ENCODE measurements around the gene SV2B.

The SV2B gene

DNA sequence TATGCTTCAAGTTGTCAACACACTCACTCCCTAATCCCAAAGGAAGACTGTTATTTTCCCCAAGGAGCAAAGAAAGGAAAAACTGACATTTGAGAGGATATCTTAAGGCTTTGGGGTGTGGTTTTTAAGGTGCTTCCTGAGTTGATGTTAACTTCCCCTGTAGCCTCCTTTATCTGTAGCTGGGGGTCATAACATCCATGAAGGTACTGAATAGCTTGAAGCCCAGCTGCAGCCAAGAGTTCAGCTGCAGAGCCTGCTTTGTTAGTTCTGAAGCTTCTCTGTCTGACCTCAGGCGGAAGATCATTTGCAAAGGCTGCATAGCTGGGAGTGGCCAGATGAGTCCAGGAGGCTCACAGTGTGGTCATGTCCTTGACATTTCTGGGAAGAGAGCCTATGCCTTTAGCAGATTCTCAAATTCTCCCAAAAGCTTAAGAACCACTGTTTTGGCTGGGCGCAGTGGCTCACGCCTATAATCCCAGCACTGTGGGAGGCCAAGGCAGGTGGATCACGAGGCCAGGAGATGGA is 165.4 kb downstream of the SV2B start:
- DNase-seq (ENCODE audit: low read depth in 2 of 2), result no peak

- DNase-seq (ENCODE audit: low read depth in 2 of 2), result no peak
These were observed 168.5 kb downstream of the SV2B start for GRCh38 chr15:91268510-91268909.

- DNase-seq (ENCODE audit: low read depth in 2 of 2), result no peak
These were observed 170.7 kb downstream of the SV2B start for GRCh38 chr15:91270747-91271146.

DNA sequence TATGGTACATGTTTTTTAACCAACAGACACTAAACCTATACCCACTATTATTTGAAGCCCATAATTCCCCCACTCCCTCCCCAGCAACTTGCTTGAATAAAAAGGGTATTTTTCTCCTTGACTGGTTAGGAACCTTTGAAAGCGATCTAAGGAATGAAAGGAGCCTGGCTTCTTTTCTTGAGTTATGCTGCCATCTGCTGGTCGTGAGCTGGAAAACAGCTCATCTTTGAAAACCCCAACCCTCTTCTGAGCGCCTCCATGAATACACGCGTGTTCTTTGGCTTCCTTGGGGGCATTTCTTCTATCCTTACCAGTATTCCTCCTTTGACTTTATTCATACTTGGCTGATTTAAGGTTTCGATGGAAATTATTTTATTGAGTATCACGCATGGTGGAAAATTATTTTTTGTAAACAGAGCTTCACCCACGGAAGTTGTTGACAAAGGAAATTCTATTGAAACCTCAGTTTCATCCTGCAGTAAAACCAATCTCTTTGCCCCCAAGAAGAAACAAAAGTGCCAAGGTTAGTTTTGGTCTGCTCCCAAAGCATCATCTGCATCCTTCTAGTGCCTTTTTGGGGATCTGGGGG is 171.6 kb downstream of the SV2B start:
- DNase-seq (ENCODE audit: low read depth in 2 of 2), result peak; percentile 17 to 25

DNA sequence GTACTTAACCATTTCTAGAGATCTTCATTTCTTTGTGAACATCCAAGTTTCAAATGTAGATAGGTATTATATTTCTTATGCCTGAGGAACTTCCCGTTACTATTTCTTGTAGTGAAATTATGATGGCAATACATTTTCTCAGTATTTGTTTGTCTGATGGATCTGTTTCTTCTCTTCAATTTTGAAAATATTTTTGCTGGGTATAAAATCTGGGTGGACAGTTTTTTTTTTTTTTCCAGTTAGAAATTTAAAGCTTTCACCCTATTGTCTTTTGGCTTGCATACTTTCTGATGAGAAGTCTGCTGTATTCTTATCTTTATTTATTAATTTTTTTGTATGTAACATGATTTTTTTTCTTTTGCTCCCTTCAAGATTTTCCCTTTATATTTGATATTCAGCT is 175.8 kb downstream of the SV2B start:
- DNase-seq (ENCODE audit: low read depth in 2 of 2), result no peak

DNA sequence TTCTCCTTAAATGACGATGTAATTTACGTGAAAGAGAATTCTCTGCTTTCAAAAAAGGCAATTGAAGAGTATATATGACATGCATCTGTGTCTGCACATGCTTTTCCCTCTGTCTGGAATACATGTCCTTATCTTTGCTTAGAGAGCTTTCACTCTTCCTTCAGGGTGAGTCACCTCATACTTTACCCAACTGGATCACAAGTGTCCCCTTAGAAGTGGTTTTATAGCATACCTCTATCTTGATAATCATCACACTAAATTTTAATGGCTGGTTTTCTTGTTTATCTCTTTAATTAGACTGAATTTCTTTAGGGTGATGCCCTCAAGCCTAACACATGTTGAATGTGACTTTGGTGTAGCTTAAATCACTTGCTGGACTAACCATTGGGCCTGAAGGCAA is 178.9 kb downstream of the SV2B start:
- no peak for DNase-seq (ENCODE audit: low read depth in 2 of 2)

- DNase-seq (ENCODE audit: low read depth in 2 of 2), result no peak
These were observed 179.4 kb downstream of the SV2B start for GRCh38 chr15:91279486-91279885.

DNA sequence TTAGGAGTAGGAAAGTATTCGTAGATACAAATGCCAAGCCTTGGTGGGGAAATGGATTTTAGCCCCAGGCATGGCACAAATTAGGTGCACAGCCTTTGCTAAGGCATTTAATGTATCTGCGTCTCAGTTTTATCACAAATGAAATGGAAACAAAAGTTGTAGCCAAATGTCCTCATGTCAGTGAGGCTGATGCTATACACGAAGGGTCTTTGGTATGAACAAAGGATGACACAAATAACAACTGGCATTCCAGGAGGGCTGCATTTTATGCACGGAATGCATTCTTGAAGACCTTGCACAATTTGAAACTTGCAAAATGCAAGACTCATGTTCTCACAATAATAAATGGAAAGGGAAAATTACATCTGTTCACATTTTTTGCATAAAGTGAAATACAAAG is 181.9 kb downstream of the SV2B start:
- DNase-seq (ENCODE audit: low read depth in 2 of 2), result no peak

GRCh38 chr15:91282486-91282885 is 182.4 kb downstream of the SV2B start:
- DNase-seq (ENCODE audit: low read depth in 2 of 2), result no peak

DNA sequence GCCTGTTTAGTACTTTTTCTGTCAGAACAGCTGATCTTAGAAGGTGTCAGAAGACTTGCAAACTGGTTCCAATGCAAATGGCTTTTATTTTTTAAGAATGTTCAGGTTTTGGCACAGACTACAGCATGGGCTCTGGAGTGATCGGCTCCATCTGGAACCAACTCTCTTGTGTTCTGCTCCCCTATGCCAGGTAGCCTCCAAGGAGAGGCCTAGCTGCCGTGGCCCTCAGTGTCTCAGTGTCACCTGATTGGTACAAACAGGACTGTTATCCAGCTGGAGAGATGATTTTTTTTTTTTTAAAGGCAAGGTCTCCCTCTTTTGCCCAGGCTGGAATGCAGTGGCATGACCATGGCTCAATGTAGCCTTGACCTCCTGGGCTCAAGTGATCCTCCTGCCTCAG is 183.1 kb downstream of the SV2B start:
- no peak for DNase-seq (ENCODE audit: low read depth in 2 of 2)

DNA sequence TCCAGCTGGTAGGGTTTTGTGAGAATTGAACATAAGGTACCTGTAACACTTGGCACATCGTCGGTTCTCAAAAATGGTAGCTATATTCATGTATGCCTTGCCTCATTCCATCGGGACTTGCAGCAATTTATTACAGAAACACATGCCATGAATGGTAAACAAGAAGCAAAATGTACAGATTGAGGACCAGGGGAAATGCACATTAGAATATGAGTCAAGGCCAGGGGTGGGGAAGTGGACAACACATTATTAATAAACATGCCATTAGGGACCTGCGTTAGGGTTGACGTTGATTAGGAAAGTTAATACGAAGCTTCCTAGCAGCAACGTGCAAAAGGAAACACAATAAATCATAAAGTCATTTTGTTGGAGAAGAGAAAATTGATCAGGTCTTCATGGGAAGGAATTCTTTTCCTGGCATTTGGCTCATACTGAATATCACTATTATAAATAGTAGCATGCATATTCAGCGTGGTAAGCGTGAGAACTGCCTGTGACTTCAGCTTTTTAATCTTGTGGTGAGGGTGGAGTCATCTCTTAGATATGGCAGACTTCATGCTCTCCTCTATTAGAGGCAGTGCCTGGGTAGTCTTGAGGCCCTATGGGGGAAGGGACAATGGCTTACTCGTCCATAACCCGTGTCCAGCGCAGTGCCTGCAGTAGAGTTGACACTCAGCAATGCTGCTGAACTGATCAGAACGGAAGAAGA is 184.9 kb downstream of the SV2B start:
- DNase-seq (ENCODE audit: low read depth in 2 of 2), result no peak

- DNase-seq (ENCODE audit: low read depth in 2 of 2), result no peak
These were observed 189.3 kb downstream of the SV2B start for GRCh38 chr15:91289324-91289723.

- DNase-seq (ENCODE audit: low read depth in 2 of 2), result no peak
These were observed 190.5 kb downstream of the SV2B start for GRCh38 chr15:91290553-91290952.

DNA sequence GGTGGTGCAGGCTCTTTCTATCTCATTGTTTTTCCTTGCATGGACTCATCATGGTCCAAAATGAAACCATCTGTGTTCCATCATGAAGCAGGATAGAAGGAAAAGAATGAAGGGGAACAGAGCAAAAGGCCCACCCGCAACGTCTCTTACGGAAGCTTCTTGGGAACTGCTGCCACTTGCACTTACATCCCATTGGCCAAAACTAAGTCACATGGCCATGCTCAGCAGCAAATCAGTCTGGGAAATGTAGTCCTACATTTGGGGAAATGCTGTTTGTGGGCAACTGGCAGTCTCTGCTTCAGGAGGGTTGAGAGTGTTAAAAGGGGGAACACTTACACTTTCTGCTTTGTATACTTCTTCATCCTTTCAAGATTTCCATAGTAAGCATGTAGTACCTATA is 191.6 kb downstream of the SV2B start:
- DNase-seq (ENCODE audit: low read depth in 2 of 2), result no peak

DNA sequence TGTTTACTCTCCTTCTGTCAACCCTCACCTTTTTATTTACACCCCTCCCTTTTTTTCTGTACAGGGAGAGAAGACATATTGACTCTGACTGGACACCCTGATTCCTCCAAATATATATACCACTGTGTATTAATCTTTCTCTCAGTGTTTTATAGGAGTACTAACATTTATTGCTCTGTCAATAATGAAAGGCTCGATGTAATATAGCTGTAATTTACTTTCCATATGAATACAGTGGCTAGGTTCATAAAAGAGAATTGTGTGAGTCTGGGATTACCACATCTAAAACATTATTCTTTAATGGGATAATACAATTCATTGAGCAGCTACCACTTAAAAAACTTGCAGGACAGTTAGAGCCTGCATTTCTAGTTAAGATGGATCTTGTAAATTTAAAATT is 194.3 kb downstream of the SV2B start:
- DNase-seq (ENCODE audit: low read depth in 2 of 2), result no peak

DNA sequence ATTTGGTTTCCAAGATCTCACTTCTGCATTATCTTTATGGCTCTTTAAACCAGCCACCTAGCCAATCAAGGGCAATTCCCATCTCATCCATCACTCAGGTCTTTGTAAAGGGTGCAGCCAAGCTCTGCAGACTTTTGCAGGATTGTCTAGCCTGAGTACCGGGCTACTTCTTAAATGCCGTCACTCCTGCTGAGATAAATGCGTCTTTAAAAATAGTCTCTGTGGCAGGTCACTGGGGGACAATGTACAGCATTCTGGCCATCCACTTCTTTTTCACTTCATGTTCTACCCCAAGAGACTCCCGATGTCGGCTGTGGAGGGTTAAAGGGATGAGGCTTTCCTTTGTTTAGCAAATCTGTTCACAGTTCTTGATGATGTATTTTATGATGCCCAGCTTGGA is 194.7 kb downstream of the SV2B start:
- DNase-seq (ENCODE audit: low read depth in 2 of 2), result no peak

DNA sequence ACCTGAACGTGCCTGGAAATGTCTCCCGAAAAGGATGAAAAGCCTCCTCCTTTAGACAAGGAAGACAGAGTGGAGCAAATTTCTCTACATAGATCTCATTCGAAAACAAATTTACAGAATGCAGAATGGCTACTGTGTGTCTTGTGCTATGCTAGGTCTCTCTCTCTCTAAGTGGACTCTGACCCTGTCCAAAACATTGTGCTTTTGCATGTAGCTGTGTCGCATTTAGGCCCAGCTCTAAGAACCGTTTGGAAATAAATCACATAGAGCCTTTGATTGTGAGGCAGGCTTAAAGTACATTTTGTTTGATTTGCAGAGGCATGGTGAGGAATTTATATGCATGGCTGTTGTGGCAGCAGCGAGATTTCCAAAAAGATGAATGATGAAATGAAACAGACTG is 198.0 kb downstream of the SV2B start:
- no peak for DNase-seq (ENCODE audit: low read depth in 2 of 2)

GRCh38 chr15:91302588-91303439 is 202.8 kb downstream of the SV2B start:
- DNase-seq (ENCODE audit: low read depth in 2 of 2), result peak; percentile 33 to 36

DNA sequence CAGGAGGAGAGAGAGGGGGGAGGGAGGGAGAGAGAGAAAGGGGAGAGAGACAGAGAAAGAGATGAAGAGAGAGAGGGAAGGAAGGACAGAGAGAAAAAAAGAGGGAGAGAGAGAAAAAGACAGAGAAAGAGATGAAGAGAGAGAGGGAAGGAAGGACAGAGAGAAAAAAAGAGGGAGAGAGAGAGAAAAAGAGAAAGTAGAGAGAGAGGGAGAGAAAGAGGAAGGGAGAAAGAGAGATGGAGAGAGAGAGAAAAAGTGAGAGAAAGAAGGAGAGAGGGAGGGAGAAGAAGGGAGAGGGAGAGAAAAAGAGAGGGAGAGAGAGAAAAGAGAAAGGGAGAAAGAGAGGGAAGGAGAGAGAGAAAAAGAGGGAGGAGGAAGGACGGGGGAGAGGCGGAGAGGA is 204.2 kb downstream of the SV2B start:
- DNase-seq (ENCODE audit: low read depth in 2 of 2), result no peak

GRCh38 chr15:91304786-91305185 is 204.7 kb downstream of the SV2B start:
- DNase-seq (ENCODE audit: low read depth in 2 of 2), result no peak

GRCh38 chr15:91306144-91306543 is 206.1 kb downstream of the SV2B start:
- no peak for DNase-seq (ENCODE audit: low read depth in 2 of 2)

DNA sequence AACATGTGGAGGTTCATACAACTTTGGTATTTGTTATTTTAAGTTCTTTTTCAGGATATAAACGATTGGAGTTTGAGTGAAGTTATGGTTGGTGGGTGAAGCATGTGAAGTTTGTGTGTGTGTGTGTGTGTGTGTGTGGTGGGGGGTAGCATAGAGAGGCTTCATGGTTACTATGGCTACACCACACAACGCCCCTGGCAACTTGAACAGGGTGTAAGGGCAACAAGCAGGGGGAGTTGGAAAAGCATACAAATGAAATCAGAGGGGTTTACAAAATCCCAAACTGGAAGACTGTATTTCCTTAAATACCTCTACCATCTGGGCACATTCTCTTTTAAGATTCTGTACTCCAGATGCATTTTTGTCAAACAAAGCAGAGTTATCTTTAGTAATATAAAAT is 207.5 kb downstream of the SV2B start:
- DNase-seq (ENCODE audit: low read depth in 2 of 2), result no peak

GRCh38 chr15:91308199-91308598 is 208.1 kb downstream of the SV2B start:
- no peak for DNase-seq (ENCODE audit: low read depth in 2 of 2)
